ENCODE measurements around the gene SORCS1. TPM values are rescaled to one million over a fixed set of nuclear protein-coding genes. Genes with fewer than 3 reads are reported as not detected.

Gene SORCS1
- total and polyA plus RNA-seq, 8 donors, result 0.46 to 2.6 (median 1.6) TPM

- no peak for FAIRE-seq
- TF ChIP-seq CTCF (IDR thresholded peaks at IDR 0.05), result no peak
Observed at GRCh38 chr10:106872176-106872575, 292.3 kb downstream of the SORCS1 start.

GRCh38 chr10:106866244-106866845 is 298.2 kb downstream of the SORCS1 start:
- DNase-seq (no peak), ATAC-seq (no peak), FAIRE-seq (no peak)
- H3K9me3 ChIP-seq, result no peaks in the 10 kb centered on the region
- intact Hi-C loops (cut with DNase I), result no loop called here
- no peaks in the 10 kb centered on the region for H3K36me3 ChIP-seq
- no peak overlapping the region for H3K27ac ChIP-seq
- no peaks in the 10 kb centered on the region for H3K4me1 ChIP-seq
- H3K4me3 ChIP-seq, result no peak overlapping the region
- no peaks in the 10 kb centered on the region for H3K27me3 ChIP-seq
- TF ChIP-seq CTCF (IDR thresholded peaks at IDR 0.05), result no peak
- 74 to 83% methylated on average over 7 of the region's 7 CpGs for WGBS, 2 donors

More at GRCh38 chr10:106872176-106872575, 292.3 kb downstream of the SORCS1 start:
- WGBS, 2 donors, result 54 to 63% methylated on average over 2 of the region's 2 CpGs
- DNase-seq (no peak), ATAC-seq (no peak)
- intact Hi-C loops (cut with DNase I), result no loop called here
- no peak overlapping the region for H3K27ac ChIP-seq
- no peaks in the 10 kb centered on the region for H3K4me1 ChIP-seq
- no peaks in the 10 kb centered on the region for H3K27me3 ChIP-seq
- H3K9me3 ChIP-seq, result no peaks in the 10 kb centered on the region
- H3K36me3 ChIP-seq, result no peaks in the 10 kb centered on the region
- no peak overlapping the region for H3K4me3 ChIP-seq

GRCh38 chr10:106864031-106864430 is 300.5 kb downstream of the SORCS1 start:
- ATAC-seq, result no peak
- no peak overlapping the region for H3K4me3 ChIP-seq
- no peaks in the 10 kb centered on the region for H3K4me1 ChIP-seq
- 63 to 77% methylated on average over 8 of the region's 8 CpGs for WGBS, 2 donors
- H3K36me3 ChIP-seq, result no peaks in the 10 kb centered on the region
- no peak for TF ChIP-seq CTCF (IDR thresholded peaks at IDR 0.05)
- intact Hi-C loops (cut with DNase I), result no loop called here
- no peak for DNase-seq
- H3K27me3 ChIP-seq, result no peaks in the 10 kb centered on the region
- FAIRE-seq, result no peak
- H3K27ac ChIP-seq, result no peak overlapping the region
- H3K9me3 ChIP-seq, result no peaks in the 10 kb centered on the region

- Histone ChIP-seq H3K4me3 (no peak overlapping the region), H3K27ac (no peak overlapping the region), H3K9me3 (no peaks in the 10 kb centered on the region), H3K36me3 (no peaks in the 10 kb centered on the region), H3K4me1 (no peaks in the 10 kb centered on the region), H3K27me3 (no peaks in the 10 kb centered on the region)
- no peak for FAIRE-seq
- intact Hi-C loops (cut with DNase I), result no loop called here
- 47 to 58% methylated on average over 2 of the region's 2 CpGs for WGBS, 2 donors
- no peak for DNase-seq
- ATAC-seq, result no peak
- TF ChIP-seq CTCF (IDR thresholded peaks at IDR 0.05), result no peak
Observed at GRCh38 chr10:106863549-106863948, 301.0 kb downstream of the SORCS1 start.

GRCh38 chr10:106859892-106860652 is 304.4 kb downstream of the SORCS1 start:
- Histone ChIP-seq H3K4me1 (no peaks in the 10 kb centered on the region), H3K27me3 (no peaks in the 10 kb centered on the region), H3K36me3 (no peaks in the 10 kb centered on the region), H3K4me3 (no peak overlapping the region), H3K9me3 (no peaks in the 10 kb centered on the region), H3K27ac (no peak overlapping the region)
- no peak for DNase-seq
- FAIRE-seq, result no peak
- intact Hi-C loops (cut with DNase I), result no loop called here
- no peak for ATAC-seq
- 74 to 87% methylated on average over 4 of the region's 4 CpGs for WGBS, 2 donors
- TF ChIP-seq CTCF (IDR thresholded peaks at IDR 0.05), result no peak

Measured in pancreas (tissue), 10 donors.